Right renal cortex interstitium (tissue), 3 donors: ENCODE measurements around the gene ENPEP. TPM values are rescaled to one million over a fixed set of nuclear protein-coding genes. Genes with fewer than 3 reads are reported as not detected.
"Not testable (repeated sequence)": the region's sequence is repeated elsewhere in the genome, so short reads cannot be mapped to it uniquely, and the experiment has no call there.

ENCODE experiments used
- DNase-seq, 3 donors: peaks; one replicate each; pipeline ENCODE4 v3.0.0-alpha.2; 2013; ENCODE audit warnings: low read depth in 3 of 3, low spot score in 2 of 3
- polyA plus RNA-seq, 3 donors: library from polyadenylated mRNA; unstranded; fragments of 120-200 nt; gene quantifications; one replicate each; pipeline ENCODE4 v1.2.1, GENCODE V29; 2013; ENCODE audit not compliant: insufficient read length in 3 of 3

Gene ENPEP
- polyA plus RNA-seq, 3 donors = 200 to 235 (median 220) TPM

DNA sequence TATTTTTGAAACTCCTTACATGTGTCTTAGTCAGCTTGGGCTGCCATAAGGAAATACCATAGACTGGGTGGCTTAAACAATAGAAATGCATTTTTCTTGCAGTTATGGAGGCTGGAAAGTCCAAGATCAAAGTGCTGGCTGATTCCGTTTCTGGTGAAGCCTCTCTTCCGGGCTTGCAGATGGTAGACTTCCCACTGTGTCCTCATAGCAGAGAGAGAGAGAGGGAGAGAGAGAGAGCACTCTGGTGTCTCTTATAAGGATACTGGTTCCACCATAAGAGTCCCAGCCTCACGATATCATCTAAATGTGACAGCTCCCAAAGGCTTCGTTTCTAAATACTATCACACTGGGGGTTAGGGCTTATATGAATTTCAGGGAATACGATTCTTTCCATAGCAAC, 39.7 kb downstream of the ENPEP start:
- no peak for DNase-seq

DNA sequence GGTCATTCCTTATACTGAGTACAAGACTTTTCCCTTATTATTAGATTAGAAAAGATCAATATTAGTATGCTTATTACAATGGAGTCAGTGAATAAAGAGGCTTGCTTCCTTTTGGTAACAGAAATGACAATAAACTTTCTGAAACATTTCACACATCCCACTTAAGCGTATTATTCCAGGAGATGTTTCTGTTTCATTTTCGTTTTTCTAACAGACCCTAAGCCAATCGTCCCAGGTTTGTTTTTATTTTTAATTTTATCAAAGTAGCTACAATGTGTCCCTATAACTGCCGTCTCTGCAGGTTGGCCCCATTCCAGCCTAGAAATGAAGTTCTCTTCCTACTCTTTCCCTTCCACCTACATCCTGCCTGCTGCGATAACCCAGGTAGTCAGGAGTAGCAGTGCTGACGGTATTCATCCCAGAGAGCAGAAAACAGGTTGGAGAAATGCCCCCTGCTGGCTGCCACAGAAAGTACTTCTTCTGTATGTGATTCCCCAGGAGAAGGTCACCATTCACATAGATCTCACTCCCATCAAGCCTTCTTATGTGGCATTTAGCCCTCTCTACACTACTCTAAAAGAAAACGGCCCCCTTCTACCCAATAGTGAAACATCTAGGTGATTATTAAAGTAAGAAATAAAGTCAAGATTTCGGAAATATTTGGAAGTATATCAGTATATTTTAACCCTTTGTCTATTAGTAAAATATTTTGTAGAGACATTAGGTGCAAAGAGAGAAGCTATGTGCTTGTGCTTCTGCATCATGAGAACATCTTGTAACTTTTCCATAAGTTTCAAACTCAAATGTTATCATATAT, 40.4 kb downstream of the ENPEP start:
- peak in 1 of 3 donors; percentile 47 for DNase-seq

DNA sequence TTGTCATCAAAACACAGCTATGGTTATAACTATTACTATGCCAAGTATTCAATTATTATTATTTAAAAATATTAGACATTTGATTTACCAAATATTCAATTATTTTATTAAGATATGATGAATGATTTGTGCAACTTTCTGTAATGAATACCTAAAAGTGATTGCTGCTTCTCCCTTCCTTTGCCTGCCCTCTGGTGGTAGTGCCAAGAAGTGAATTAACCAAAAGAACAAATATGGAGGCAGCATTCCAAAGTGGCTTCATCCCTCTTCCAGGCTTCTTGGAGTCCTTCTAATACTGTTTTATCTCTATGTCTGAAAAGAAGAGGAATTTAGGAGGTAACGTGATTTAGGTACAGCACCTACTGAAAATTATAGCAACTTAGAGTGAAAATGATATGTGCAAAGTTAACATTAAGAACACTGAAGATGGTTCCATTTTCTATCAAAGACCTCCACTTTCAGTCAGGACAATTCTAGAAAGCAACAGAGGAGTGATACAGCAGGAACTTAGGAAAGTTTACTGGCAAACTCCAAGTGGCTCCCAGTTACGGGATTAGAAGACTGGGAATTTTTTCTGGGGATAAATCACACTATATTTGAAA, 43.0 kb downstream of the ENPEP start:
- no peak for DNase-seq

DNA sequence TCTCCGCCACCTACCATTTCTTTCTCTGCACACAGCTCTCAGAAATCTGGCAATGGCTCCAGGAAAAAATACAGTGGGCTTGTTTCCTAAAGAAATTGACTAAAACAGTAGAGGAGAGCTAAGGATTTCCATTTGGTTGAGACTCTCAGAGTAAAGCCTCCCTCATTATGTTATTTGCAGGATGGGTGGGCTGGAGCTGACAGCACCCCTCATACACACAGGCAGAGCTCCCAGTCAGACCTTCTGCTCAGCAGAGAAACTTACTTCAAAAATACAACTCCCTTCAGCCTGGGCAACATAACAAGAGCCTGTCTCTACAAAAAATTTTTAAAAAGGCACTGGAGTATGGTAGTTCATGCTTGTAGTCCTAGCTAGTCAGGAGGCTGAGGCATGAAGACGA, 44.9 kb downstream of the ENPEP start:
- no peak for DNase-seq

DNA sequence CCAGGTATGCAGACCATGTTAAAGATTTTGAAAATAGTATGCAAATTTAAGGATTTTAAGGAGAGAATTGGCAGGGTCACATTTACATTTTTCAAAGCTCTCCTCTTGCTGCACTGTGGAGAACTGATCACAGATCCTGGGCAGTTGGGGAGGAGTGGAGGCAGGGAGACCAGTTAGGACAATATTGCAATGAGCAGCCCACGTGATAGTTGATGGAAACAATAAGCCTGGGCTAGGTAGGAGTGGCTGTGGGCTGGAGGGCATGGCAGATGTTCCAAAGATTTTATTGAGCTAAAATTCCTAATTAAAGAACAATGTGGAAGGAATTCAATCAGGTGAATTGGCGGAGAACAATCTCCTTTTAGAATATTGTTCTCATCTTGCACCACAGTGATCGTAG, 50.6 kb downstream of the ENPEP start:
- no peak for DNase-seq

DNA sequence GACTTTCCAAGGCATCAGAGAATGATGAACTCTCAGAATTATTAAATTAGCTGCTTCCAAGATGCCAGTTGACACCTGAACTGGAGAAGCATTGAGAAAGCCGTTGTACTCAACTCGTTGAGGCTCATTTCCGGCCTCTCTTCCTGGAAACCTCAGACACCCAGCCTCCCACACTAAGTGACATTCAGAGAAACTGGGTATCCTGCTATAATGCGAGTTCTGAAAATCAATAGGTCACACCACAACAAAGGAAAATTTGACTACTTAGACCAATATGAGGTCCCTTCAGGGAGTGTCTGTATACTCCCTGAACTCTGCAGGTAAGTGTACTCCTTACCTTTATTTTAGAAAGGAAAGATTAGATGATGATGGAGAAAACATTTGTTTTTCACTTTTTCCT, 51.2 kb downstream of the ENPEP start:
- no peak for DNase-seq

DNA sequence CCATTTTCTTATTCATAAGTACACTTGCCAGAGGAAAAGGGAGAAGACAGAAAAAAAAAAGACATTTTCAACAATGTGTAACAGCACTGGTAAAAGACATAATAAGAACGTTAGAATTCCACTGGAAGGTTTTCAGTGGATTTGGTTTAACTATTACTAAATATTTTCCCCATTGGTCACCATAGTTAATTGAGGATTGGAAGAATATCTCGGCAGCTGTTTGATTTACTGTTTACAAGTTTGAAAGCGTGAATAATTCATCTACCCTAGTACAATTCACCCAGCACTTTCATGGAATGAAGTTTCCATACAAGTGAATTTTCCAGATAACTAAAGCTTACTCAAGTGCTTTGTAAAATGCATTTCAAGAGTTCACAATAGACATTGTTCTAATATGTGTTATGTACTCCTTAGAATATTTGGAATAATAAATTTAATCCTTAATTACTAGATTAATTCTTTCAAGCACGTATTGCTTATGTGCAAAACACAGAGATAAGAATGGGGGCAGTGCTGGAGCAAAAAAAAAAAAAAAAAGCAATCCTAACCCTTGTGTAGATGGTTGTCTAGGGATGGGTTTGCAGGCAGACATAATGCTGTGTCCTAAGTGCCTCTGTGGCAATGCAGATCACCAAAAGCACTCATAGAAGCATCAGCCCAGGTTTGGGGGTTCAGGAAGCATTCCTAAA, 57.1 kb downstream of the ENPEP start:
- DNase-seq = no peak

DNA sequence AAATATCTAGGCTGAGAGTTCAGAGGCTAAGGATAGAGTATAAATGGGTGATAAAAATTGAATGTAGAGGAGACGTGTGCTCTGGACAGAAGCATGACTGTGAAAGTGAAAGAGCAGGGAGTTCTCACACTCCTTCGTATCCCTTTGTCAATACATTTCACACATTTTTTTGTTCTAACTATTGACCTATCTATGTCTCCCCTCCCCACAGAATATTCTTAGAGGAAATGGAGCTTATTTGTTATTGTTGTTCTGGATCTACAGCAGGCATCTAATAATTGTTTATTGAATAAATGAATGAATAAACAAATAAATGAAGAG, 57.6 kb downstream of the ENPEP start:
- DNase-seq = no peak

DNA sequence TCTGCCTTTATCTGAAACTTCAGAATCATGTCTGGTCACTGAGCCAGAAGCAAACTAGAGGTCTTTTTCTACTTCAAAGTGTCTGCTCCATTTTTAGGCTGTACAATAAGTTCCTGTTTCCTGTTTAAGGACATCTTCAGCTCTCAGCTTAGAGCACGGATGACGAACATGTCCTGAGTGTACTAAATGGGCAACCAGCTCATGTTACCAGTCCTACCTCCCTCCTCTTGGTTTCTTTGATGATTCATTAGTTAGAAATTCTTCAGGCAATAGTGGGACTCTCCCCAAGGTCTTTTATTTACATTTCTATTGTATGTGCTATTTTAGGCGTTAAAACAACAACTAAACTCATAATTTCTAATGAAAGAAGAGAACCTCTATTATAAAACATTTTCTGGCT, 58.0 kb downstream of the ENPEP start:
- DNase-seq = no peak

DNA sequence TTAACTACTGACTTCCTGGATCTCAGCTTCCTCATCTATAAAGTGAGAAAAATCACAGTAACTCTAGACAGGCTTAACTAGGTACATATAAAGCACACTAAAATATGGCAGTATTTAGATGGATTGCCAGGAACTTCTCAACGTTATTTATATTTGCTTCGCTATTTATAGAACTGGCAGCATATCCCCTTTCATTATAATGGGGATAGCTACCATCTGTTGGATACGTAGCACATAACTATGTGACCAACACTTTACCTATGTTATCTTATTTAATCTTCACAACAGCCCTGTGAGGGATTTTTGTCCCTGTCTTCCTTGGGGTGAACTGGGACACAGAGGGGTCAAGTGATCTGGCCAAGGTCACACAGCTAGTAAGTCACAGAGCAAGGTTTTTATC, 64.6 kb downstream of the ENPEP start:
- peak; percentile 17 to 29 (median 19) for DNase-seq

DNA sequence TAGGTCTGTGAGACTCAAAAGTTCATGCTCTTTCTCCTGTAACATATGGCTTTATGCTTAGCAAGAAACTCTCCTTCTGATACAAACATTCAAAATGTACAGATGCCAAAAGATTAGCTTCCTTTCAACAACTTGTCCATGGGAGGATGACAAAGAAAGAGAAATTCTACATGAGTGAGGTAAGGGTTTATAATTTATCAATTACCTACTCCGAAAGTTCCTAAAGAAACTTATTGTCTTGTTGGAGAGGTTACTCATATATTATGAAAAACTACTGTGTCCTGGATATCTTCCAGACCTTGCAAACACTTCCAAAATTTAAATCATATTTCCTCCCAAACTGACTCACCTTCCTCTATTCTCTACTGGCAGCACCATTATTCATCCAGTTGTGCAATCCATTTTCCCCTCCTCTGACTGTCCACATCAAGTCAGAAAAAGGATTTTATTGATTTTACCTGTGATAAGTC, 65.1 kb downstream of the ENPEP start:
- DNase-seq = no peak

DNA sequence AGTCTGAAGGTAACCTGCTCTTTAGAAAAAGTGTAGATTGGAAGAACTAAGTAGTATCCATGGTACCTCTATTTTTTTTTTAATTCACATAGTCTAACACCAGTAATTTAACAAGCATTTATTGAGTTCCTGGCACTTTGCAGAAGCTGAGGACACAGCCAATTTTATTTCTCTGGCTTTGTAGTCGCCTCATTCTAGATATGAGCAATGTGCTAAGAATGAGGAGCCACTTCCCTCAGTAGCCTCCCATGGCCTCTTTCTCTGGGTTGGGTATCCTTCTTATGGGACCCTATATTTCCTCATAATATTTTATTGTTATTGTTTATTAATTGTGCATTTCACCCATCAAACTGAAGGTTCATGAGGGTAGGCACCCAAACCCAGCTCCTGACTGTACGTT, 67.6 kb downstream of the ENPEP start:
- no peak for DNase-seq

DNA sequence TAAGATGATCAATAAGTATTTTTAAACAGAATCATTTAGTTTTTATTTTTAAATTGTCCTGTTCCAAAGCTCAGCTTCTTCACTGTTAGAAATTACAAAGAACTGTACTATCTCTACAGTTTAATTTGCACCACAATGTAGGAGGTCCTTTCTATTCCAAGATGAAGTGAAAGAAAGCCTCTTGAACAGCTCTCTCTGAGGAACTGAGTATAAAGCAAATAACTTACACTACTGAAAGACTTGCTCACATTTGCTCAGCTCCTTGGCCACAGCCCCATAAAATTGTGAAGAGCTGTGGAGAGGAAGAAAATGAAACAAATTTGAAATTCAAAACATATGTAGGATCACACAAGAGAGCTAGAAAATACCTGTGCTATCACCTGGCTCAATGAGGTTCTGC, 68.6 kb downstream of the ENPEP start:
- no peak for DNase-seq

DNA sequence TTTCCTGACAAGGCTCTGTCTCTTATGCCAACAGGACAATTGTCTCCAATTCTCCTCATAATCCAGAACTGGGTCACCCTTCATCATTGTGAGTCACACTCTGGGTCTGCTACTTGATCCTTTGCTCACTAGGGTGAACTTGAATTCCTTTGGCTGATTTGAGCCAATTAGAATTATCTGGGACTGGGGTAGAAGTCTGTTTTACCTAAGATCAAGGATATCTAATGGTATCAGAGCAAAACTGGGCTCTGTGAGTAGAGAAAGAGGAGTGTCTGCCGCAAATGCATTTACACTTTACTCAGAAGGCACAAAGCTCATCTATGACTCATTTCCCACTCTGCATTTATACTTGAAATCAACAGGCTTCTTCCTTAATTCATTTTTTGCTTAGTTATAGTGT, 74.3 kb downstream of the ENPEP start:
- DNase-seq = no peak

DNA sequence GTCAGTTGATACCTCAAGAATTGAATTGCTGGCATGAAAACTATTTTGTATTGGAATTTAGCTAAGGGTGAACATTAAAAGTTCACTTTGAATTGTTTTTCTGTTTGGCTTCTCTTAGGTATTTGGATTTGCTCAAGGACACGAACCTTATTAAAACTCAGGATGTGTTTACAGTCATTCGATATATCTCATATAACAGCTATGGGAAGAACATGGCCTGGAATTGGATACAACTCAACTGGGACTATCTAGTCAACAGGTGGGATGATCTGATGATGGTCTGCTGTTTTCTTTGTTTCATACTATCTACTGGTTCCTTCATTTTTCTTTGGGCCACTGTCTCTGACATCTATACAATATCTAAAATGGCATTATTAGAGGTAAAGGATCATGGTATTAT, 77.2 kb downstream of the ENPEP start:
- DNase-seq = no peak

DNA sequence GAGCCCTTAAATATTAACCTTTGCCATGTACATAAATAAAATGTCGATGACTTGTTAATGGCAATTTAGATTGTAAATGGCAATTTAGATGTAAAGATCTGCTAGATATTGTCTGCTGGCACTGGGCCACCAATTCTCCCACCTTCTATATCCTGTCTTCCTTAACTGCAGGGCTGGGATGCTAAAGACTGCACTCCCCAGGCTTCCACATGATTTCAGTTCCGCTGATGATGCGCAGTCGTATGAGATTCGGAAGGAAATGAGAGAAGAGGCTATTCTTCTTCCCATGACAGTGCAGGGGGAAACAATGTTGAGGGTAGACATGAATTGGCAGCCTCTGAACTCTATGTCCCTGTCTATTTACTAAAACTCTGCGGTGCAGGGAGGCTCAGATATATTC, 91.3 kb downstream of the ENPEP start:
- no peak for DNase-seq

DNA sequence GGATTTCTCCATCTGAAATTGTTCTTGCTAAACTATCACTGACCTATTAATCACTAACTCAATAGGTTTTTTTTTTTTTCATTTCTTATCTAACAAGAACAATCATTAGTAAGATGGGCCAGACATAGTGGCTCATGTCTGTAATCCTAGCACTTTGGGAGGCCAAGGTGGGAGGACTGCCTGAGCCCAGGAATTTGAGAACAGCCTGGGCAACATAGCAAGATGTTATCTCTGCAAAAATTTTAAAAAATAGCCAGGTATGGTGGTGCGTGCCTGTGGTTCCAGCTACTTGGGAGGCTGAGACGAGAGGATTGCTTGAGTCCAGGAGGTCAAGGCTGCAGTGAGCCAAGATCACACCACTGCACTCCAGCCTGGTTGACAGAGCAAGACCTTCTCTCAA, 100.7 kb downstream of the ENPEP start:
- not testable (repeated sequence) for DNase-seq

DNA sequence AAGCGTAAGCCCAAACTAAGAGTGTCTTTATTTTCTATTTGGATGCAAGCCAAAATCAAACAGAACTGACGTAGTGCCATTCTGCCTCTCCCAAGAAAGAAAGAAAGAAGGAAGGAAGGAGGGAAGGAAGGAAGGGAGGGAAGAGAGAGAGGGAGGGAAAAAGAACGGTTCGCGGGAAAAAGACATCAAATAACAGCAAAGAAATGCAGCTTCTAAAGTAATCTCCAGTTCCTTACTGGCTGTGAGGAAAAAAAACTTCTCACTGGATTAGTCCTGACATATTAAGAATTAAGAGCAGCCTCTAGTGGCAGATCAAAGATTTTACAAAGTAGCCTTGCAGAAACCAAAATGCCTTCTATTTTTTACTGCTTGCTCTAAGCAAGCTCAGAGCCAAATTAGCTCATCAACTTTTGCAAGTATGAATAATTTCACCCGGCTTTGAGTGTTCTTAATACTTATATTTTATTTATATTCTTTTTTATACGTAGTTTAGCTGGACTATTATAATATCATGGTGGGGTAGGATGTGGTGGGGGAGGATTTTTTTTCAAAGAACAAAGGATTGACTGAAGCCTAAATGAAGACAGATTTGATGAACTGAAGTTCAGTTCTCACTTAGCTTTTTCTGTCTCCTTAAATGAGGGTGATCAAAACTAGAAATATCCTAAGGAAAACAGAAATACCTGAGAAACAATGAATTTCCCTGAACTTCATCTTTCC, 110.3 kb downstream of the ENPEP start:
- peak in 2 of 3 donors; percentile 17 to 23 for DNase-seq

DNA sequence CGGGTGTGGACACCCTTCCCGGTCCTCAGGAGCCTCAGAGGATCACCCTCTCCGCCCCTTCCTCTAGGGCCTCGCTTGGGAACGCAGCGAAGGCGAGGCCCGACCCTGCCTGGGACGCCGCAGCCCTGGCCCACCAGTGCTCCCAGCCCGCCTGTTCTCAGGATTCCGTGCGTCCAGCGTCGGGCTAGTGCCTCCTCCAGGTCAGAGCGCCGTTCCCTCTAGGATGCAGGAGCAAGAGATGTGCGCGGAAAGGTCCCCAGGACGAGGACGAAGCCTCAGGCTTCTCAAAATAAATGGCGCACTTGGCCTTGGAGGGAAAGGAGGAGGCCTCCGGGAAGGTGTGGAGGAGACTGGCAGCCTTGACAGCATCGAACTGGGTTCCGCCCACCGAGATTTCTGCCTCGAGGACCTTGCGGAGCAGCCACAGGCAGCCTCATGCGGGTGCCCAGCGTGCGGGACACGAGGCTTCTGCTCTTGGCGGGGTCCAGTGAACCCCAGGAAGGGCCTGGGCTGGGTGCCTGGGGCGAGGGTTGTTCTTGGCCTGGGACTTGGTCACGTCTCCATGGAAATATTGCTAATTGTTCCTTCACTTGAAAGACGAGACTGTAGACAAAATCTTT, 111.8 kb downstream of the ENPEP start:
- no peak for DNase-seq

DNA sequence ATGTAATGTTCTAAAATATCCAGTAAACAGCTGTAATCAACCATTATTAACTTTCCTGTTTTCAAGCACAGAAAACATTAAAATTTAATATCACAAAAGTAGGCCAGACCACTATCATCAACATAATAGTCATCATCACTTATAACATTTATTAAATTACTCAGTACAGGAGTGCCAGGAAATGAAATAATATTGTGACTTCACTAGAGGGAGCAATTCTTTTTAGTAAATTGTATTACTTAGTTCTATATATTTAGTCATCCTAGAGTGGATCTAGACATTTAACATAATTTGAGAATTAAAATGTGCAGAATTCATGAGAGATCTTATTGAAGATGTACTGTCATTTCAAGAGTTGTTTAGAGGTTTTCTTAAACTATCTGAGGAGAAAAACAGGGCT, 113.3 kb downstream of the ENPEP start:
- DNase-seq = no peak

DNA sequence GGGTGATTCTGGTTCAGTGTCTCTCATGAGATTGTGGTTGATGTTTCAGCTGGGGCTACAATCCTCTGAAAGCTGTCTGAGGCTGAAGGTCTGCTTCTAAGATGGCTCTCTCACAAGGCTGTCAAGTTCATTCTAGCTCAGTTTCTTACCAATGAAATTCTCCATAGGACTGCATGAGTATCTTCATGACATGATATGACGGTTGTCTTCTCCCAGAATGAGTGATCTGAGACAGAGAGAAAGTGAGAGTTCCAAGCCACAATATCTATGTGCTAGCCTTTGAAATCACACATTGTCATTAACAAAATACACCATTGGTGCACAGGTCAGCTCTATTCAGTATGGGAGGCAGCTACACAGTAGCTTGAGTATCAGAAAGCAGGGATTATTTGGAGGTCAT, 119.6 kb downstream of the ENPEP start:
- DNase-seq = no peak
